C4-2B (cell line): ENCODE results near the gene MLXIP.
"Not testable (repeated sequence)": the region's sequence is repeated elsewhere in the genome, so short reads cannot be mapped to it uniquely, and the experiment has no call there.

Experiments used
- CTCF ChIP-seq: fragments of 450-650 bp; conservative IDR thresholded peaks from 2 replicates; pipeline ENCODE4 v1.5.1; 2017; ENCODE audit warnings: mild to moderate bottlenecking
- ZFX ChIP-seq: fragments of 450-650 bp; IDR thresholded peaks from 2 replicates; pipeline ENCODE4 v1.6.1; 2017

GRCh38 chr12:122041458-122041857 is 37.1 kb upstream of the MLXIP start:
- TF ChIP-seq CTCF, ZFX: not testable (repeated sequence)
